ENCODE measurements around the gene ATP2A3. TPM values are rescaled to one million over a fixed set of nuclear protein-coding genes. Genes with fewer than 3 reads are reported as not detected.

ATP2A3 gene
- total RNA-seq, 1 donor from 2014 or later, result 107 TPM

DNA sequence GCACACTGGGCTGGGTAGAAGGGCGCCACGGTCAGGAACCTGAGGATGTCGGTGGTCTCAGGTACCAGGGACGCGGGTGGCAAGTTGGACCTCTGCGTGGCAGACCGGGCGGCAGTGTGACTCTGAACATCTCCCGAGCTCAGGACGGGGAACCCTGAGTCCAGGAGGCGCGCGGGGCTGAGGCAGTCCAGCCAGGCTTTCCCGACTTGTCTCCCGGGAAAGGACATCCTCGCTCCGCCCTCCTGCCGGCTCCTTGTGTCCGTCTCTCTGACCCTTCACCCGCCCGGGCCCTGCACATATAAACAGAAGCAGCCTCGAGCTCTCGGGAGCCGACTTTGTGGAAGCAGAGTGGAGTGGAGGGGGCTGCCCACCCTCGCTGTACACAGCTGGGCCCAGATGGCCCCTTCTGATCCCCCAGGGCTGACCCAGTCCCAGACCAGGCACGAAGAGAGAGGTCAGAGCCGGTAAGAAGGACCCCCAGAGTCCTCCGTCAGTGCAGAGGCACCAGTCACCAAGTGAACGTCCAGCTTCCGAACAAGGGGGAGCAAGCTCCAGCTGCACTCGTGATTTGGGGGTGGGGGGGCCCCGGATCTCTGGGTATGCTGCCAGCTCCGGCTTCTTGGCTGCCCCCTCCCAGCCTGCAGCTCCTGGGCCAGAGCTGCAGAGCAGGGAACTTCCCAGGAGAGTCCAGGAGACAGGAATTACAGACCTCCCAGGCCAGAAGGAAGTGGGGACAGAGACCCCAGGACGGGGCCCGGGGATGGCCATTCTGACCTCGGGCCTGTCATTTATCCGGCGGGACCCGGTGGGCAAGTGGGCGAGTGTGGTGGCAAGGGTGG lies 39.5 kb downstream of the ATP2A3 start:
- intact Hi-C loops (cut with micrococcal nuclease), result no loop called here
- Mint-ChIP-seq H3K4me1 (ENCODE audit: low read depth) (no peaks in the 10 kb centered on the region), H3K4me3 (no peak overlapping the region), H3K27me3 (ENCODE audit: insufficient read depth) (no peaks in the 10 kb centered on the region), H3K36me3 (ENCODE audit: low read depth) (peaks cover 8% of the 10 kb centered on the region), H3K9me3 (no peaks in the 10 kb centered on the region), H3K27ac (no peak overlapping the region)
- no peak for DNase-seq (ENCODE audit: low spot score)

DNA sequence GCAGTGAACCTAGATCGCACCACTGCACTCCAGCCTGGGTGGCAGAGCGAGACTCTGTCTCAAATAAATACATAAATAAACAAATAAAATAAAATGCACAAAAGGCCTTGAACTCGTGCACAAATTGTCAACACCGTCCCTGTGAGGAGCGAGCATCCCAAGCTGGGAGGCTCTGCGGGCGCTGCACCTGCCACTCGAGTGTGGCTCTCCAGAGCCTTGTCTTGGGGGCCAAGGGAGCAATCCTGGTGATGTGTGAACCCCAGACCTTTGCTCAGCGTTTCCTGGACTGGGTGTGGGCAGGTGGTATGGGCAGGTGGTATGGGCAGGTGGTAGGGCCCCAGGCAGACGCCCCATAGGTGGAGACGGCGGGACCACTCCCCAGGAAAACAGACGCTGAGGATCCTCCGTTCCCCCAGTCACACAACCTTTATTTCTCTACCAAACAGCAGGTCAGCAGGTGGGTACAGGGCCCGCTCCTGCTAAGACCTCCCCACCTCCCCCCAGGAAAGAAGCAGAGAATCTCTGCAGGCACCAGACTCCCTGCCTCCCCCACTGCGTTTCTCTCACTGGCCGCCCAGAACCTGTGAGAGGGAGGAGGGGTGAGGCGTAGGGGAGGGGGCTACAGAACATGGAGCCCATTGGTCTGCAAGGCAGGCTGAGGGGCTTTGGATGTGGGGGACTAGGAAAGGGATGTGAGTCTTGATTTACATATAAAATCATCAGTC lies 40.6 kb downstream of the ATP2A3 start:
- no peaks in the 10 kb centered on the region for H3K4me1 Mint-ChIP-seq (ENCODE audit: low read depth)
- DNase-seq (ENCODE audit: low spot score), result no peak
- intact Hi-C loops (cut with micrococcal nuclease), result no loop called here

DNA sequence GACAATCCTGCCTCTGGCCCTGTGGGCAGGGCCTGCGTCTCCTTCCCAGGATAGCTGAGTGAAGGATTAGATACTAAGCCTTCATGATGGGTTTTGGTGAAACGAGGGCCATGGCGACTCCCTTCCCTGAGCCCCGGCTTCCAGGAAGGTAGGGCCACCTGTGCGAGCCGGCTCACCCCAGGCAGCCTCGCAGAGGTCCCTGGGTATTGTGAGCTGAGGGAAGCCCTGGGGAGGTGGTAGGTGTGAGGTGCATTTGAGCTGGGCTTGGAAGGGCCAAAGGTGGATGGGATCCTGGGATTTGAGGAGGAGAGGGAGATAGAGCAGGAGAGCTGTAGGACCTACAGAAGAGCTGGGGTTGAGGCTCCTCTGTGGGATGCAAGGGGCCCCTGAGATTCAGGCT lies 41.5 kb downstream of the ATP2A3 start:
- H3K4me1 Mint-ChIP-seq (ENCODE audit: low read depth), result no peaks in the 10 kb centered on the region
- intact Hi-C loops (cut with micrococcal nuclease), result no loop called here
- H3K9me3 Mint-ChIP-seq, result no peaks in the 10 kb centered on the region
- no peak for DNase-seq (ENCODE audit: low spot score)
- peak overlapping the region; percentile 61 for H3K27ac Mint-ChIP-seq
- H3K27me3 Mint-ChIP-seq (ENCODE audit: insufficient read depth), result no peaks in the 10 kb centered on the region
- H3K4me3 Mint-ChIP-seq, result no peak overlapping the region
- peaks cover 8% of the 10 kb centered on the region for H3K36me3 Mint-ChIP-seq (ENCODE audit: low read depth)

More for the DNA sequence above, 40.6 kb downstream of the ATP2A3 start:
- H3K27me3 Mint-ChIP-seq (ENCODE audit: insufficient read depth), result no peaks in the 10 kb centered on the region
- H3K36me3 Mint-ChIP-seq (ENCODE audit: low read depth), result peaks cover 8% of the 10 kb centered on the region
- no peak overlapping the region for H3K27ac Mint-ChIP-seq
- H3K9me3 Mint-ChIP-seq, result no peaks in the 10 kb centered on the region
- H3K4me3 Mint-ChIP-seq, result no peak overlapping the region

DNA sequence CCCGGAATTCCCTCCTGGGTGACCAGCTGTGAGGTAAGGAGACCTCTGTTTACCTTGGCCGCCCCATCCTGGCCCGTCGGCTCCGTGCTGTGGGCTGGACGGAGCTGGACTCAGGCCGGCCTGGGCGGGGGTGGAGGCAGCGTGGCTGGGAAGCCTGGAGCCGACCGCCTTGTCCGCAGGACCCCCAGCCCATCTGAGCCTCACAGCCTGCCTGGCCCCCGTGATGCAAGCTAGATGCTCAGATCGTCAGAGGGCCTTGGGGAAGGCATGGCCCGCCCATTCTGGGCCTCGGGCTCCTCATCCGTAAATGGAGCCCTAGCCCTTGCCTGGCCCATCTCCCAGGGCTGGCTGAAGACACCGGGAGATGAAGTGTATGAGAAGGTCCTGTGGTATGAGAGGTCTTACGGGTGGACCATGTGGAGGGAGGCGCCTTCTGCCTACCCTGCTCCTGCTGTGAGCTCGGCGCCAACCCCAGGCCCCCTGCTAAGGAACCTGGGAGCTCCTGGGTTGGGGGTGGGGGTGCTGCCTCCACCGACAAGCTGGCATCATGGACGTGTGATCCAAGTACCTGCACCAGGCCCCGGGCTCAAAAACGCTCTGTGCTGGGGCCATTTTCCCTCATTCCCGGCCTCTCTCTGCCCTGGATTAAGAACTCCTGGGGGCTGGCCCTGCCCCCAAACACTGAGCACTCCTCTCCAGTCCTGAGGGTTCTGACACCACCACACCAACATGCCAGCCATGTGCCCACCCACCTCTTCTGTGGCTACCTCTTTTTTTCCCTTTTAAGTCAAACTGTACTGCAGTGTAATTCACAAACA lies 42.5 kb downstream of the ATP2A3 start:
- intact Hi-C loops (cut with micrococcal nuclease), result no loop called here
- no peak overlapping the region for H3K4me3 Mint-ChIP-seq
- no peak for DNase-seq (ENCODE audit: low spot score)
- no peaks in the 10 kb centered on the region for H3K9me3 Mint-ChIP-seq
- peaks cover 8% of the 10 kb centered on the region for H3K36me3 Mint-ChIP-seq (ENCODE audit: low read depth)
- H3K27ac Mint-ChIP-seq, result no peak overlapping the region
- H3K27me3 Mint-ChIP-seq (ENCODE audit: insufficient read depth), result no peaks in the 10 kb centered on the region
- peaks cover 4% of the 10 kb centered on the region for H3K4me1 Mint-ChIP-seq (ENCODE audit: low read depth)

DNA sequence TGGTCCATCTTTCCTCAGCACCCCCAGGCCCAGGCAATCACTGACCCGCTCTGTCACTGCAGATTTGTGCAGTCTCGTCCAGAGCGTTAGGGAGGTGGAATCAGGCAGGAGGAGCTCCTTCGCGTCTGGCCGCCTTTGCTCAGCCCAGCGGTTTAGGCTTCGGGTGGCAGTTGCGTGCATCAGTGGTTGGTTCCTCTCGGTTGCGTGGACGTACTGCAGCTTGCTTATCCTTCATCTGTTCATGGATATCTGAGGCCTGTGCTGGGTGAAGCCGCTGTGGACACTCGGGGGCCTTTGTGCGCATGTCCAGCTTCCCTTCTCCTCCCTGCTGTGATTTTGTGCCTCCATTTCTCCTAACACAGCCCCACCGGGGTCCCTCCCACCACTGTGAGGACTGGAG lies 43.2 kb downstream of the ATP2A3 start:
- peaks cover 7% of the 10 kb centered on the region for H3K4me1 Mint-ChIP-seq (ENCODE audit: low read depth)
- no peaks in the 10 kb centered on the region for H3K27me3 Mint-ChIP-seq (ENCODE audit: insufficient read depth)
- H3K36me3 Mint-ChIP-seq (ENCODE audit: low read depth), result peaks cover 8% of the 10 kb centered on the region
- H3K9me3 Mint-ChIP-seq, result no peaks in the 10 kb centered on the region
- H3K27ac Mint-ChIP-seq, result no peak overlapping the region
- DNase-seq (ENCODE audit: low spot score), result no peak
- intact Hi-C loops (cut with micrococcal nuclease), result no loop called here
- H3K4me3 Mint-ChIP-seq, result no peak overlapping the region

DNA sequence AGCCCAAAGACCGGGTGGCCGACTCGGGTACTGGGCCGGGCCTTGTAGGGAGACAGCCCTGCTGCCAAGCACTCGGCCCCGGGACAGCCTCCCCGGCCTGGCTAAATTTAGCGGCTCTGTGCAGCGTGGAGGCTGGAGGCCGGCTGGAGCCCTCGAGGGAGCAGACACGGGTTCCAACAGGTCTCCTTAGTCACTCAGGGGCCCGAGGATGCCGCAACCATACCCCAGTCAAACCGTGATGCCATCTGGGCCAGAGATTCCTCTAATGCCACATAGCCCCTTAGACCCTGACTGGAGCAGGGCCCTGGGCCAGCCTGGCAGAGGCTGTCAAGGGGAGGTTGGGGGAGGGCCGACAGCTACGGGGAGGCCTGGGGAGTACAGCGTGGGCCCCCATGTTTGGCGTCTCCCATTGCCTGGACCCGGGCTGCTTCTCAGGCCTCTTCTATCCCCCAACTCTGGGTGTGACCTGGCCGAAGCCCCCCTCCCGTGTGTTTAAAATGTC lies 45.1 kb downstream of the ATP2A3 start:
- Mint-ChIP-seq H3K9me3 (no peaks in the 10 kb centered on the region), H3K27me3 (ENCODE audit: insufficient read depth) (no peaks in the 10 kb centered on the region), H3K27ac (no peak overlapping the region), H3K4me3 (no peak overlapping the region), H3K4me1 (ENCODE audit: low read depth) (peaks cover 15% of the 10 kb centered on the region), H3K36me3 (ENCODE audit: low read depth) (peaks cover 2% of the 10 kb centered on the region)
- no peak for DNase-seq (ENCODE audit: low spot score)
- intact Hi-C loops (cut with micrococcal nuclease), result no loop called here

DNA sequence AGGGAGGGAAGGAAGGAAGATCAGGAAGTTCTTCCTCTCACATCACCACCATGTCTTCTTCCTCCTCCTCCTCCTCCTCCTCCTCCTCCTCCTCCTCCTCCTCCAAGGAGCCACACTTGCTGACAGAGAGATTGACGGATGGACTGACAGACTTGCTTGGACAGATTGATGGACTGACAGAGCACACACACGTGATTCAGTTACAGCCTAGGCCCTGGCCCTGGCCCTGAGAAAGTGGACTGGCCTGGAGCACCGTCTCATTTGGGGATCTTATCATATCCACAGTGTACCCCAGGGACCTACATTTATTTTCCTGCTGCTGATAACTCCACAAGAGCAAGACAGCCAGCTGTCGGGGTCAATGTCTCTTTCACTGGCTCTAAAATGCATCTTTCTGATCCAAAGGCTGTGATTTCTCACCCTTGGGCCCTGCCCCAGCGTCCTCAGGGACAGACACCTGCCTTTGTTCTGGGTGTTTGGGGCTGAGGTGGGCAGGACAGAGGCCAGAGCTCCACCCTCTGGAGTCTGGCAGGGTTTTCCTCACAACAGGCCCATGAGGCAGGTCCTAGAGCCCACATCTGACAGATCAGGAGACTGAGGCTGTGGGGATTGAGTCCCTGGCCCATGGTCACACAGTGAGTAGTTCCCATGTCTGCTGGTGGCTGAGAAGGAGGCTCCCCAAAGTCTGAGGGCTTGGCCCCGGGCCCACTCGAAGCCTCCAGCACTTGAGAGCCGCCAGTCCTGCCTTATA lies 45.7 kb downstream of the ATP2A3 start:
- Mint-ChIP-seq H3K9me3 (no peaks in the 10 kb centered on the region), H3K4me3 (no peak overlapping the region), H3K4me1 (ENCODE audit: low read depth) (peaks cover 22% of the 10 kb centered on the region), H3K27me3 (ENCODE audit: insufficient read depth) (no peaks in the 10 kb centered on the region), H3K27ac (no peak overlapping the region), H3K36me3 (ENCODE audit: low read depth) (no peaks in the 10 kb centered on the region)
- intact Hi-C loops (cut with micrococcal nuclease), result no loop called here
- no peak for DNase-seq (ENCODE audit: low spot score)

DNA sequence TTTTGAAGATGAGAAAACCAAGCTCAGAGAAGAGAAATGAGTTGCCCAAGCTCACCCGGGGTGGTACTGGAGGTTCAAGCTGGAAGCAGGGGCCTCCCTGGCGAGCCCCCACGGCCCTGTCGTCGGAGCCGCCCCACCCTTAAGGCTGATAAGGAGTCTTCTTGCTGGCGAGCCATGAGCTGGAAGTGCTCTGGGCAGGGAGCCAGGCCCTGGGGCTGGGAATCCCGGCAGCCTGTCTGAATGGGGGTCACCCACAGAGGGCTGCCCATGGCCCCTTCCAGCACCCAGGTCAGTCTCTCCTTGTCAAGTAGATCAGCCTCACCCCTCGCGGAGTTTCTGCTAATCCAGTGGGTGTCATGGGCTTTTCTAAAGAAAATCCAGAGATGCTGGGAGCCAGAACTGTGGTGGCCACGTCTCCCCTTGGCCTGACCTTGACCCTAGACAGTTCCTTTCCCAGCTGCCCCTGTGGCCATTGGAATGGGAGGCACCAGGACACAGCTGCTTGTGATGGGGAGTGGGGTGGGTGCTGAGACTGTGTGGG lies 46.8 kb downstream of the ATP2A3 start:
- intact Hi-C loops (cut with micrococcal nuclease), result no loop called here
- no peak for DNase-seq (ENCODE audit: low spot score)
- H3K36me3 Mint-ChIP-seq (ENCODE audit: low read depth), result no peaks in the 10 kb centered on the region
- no peak overlapping the region for H3K4me3 Mint-ChIP-seq
- no peaks in the 10 kb centered on the region for H3K27me3 Mint-ChIP-seq (ENCODE audit: insufficient read depth)
- no peaks in the 10 kb centered on the region for H3K9me3 Mint-ChIP-seq
- H3K4me1 Mint-ChIP-seq (ENCODE audit: low read depth), result peaks cover 22% of the 10 kb centered on the region
- no peak overlapping the region for H3K27ac Mint-ChIP-seq

DNA sequence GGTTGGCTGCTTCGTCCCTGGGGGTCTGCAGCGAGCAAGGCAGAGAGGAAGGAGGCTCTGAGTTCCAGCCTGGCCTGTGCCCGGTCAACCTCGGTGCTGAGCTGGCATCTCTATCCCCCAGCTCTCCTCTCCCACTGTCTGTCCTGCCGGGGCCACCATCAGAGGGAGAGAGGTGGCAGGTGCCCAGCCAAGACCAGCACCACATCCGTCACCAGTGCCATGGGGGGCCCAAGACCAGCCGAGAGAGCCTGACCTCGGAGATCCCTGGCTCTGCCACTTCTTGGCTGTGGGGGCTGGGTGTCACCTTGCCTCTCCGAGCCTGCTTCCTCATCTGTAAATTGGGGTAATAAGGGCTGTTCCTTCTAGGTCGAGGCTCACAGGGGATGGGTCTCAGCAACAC lies 47.4 kb downstream of the ATP2A3 start:
- no peaks in the 10 kb centered on the region for H3K36me3 Mint-ChIP-seq (ENCODE audit: low read depth)
- intact Hi-C loops (cut with micrococcal nuclease), result no loop called here
- peaks cover 24% of the 10 kb centered on the region for H3K4me1 Mint-ChIP-seq (ENCODE audit: low read depth)
- no peak overlapping the region for H3K4me3 Mint-ChIP-seq
- no peak for DNase-seq (ENCODE audit: low spot score)
- H3K9me3 Mint-ChIP-seq, result no peaks in the 10 kb centered on the region
- H3K27me3 Mint-ChIP-seq (ENCODE audit: insufficient read depth), result no peaks in the 10 kb centered on the region
- no peak overlapping the region for H3K27ac Mint-ChIP-seq

DNA sequence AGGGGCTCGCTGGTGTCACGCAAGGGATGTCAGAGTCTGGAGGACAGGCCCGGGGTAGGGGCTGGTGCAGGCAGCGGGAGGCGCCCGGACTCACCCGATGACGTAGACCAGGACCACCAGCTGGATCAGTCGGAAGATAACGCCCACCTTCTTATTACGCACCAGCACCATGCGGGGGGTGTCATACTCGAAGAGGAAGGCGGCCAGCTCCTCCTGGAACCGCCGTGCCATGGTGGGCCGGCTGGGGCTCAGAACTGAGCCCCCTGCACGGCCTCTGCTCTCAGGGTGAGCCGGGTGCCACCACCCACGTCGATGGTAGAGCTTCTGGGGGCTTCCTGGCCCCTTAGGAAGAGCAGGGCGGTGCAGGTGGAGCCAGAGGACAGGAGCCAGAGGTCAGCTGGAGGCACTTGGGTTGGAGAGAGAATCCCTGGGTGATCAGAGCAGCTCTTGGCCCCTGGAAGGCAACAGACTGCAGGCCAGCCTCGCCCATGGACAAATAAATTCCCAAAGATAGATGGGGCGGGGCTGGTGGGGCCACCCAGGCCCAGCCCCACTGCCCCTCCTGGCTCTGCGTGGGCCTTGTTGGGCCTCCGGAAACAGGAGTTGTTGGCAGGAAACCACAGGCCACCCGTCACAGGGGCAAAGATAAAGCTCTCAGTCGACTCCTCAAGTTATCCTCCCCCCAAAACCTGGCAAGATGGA lies 48.1 kb downstream of the ATP2A3 start, which contains the start of gene P2RX1:
TSS of gene P2RX1 (minus strand) at position 471 of the 702 bp plus-strand sequence. CDS start at position 231, 240 bp downstream.
- Mint-ChIP-seq H3K9me3 (no peaks in the 10 kb centered on the region), H3K27ac (peak within 1 kb of the TSS; percentile 48), H3K36me3 (ENCODE audit: low read depth) (no peaks in the 10 kb centered on the region), H3K4me1 (ENCODE audit: low read depth) (peaks cover 31% of the 10 kb centered on the region), H3K4me3 (peak within 1 kb of the TSS; percentile 40), H3K27me3 (ENCODE audit: insufficient read depth) (no peaks in the 10 kb centered on the region)
- intact Hi-C loops (cut with micrococcal nuclease), result loop anchor here (2.0 kb wide), 1 partner anchor 53 kb away; no protein-coding TSS in a partner anchor
- DNase-seq (ENCODE audit: low spot score), result peak; percentile 21

DNA sequence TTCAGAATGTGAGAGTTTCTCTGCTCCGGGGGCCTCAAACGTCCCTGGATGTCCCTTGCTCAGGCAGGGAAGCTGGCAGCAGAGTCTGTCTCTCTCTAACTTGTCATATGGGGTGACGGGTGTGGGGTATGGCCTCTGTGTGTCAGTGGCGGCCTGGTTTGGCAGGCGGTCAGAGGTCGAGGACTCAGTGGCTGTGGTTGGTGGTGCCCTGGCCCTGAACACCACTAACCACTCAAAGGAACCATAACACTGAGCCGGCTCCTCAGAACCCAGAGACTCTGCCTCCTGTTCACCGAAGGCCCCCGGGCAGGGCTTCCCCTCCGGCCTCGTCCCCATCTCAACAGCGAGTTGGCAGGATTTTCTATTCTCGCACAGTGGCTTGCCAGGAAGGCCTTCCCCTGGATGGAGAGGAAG lies 48.6 kb downstream of the ATP2A3 start:
- no peaks in the 10 kb centered on the region for H3K27me3 Mint-ChIP-seq (ENCODE audit: insufficient read depth)
- peak overlapping the region; percentile 48 for H3K27ac Mint-ChIP-seq

More for the DNA sequence above, 48.6 kb downstream of the ATP2A3 start:
- DNase-seq (ENCODE audit: low spot score), result no peak
- no peaks in the 10 kb centered on the region for H3K9me3 Mint-ChIP-seq
- no peaks in the 10 kb centered on the region for H3K36me3 Mint-ChIP-seq (ENCODE audit: low read depth)
- H3K4me1 Mint-ChIP-seq (ENCODE audit: low read depth), result peaks cover 34% of the 10 kb centered on the region
- peak overlapping the region; percentile 40 for H3K4me3 Mint-ChIP-seq
- intact Hi-C loops (cut with micrococcal nuclease), result loop anchor here (2.0 kb wide), 1 partner anchor 53 kb away; no protein-coding TSS in a partner anchor
